AG04449 (cell line): ENCODE measurements around the gene CBX6.

Source experiments
- CTCF ChIA-PET: fragments of 350-600 bp; formaldehyde crosslinking; extraction: SDS; loops from one replicate; lab custom pipeline; 2021; ENCODE audit warnings: antibody characterized with exemption; lab: Yijun Ruan, JAX
- POLR2A ChIA-PET: fragments of 400-600, 350-600 bp; formaldehyde crosslinking; extraction: SDS; loops from one replicate; lab custom pipeline; 2020; ENCODE audit warnings: antibody characterized with exemption, inconsistent platforms; lab: Yijun Ruan, JAX
- DNase-seq: peaks from one replicate; pipeline ENCODE4 v3.0.0-alpha.2; 2010; ENCODE audit warnings: low read depth, low spot score
- H3K4me3 ChIP-seq: 2 replicates; pipeline ENCODE4 v1.5.1; 2011; ENCODE audit warnings: low read depth, mild to moderate bottlenecking, control low read depth, low read length
- CTCF ChIP-seq: IDR thresholded peaks from one replicate; pipeline ENCODE4 v1.5.1; 2011; ENCODE audit warnings: mild to moderate bottlenecking, moderate library complexity, low read length, control low read depth, inconsistent platforms; ENCODE audit not compliant: insufficient read depth; ENCODE audit errors: missing control alignments

CBX6 gene

GRCh38 chr22:38871360-38872171 is 450 bp downstream of the CBX6 start:
- CTCF ChIA-PET: interaction anchor here (0.6 to 8.6 kb wide), 22 partner anchors 9 to 281 kb away, joined by 3 to 238 read pairs (median 13); partner anchors contain the start of genes APOBEC3B, APOBEC3C, CBX7 and NPTXR

GRCh38 chr22:38870791-38871359 is 1.1 kb downstream of the CBX6 start:
- ChIA-PET CTCF (interaction anchor here (0.6 to 8.6 kb wide), 39 partner anchors 10 to 281 kb away, joined by 3 to 238 read pairs (median 6); partner anchors contain the start of genes APOBEC3B, APOBEC3C, APOBEC3D and CBX7), POLR2A (interaction anchor here (1.1 to 1.2 kb wide), 2 partner anchors 102 to 449 kb away, joined by 3 read pairs; partner anchors contain the start of gene RPL3)
- H3K4me3 ChIP-seq: peak overlapping the region; percentile 75
- no peak for DNase-seq
- TF ChIP-seq CTCF: no peak

More at GRCh38 chr22:38871360-38872171, 450 bp downstream of the CBX6 start:
- peak overlapping the region; percentile 75 for H3K4me3 ChIP-seq
- DNase-seq: no peak
- POLR2A ChIA-PET: interaction anchor here (1.0 to 1.2 kb wide), 3 partner anchors 10 to 448 kb away, joined by 3 read pairs; partner anchors contain the start of gene RPL3
- no peak for TF ChIP-seq CTCF

GRCh38 chr22:38870312-38870741 is 1.7 kb downstream of the CBX6 start:
- no peak for DNase-seq
- H3K4me3 ChIP-seq: peak overlapping the region; percentile 75
- TF ChIP-seq CTCF: peak; percentile 95
- ChIA-PET CTCF (interaction anchor here (0.6 to 8.6 kb wide), 57 partner anchors 10 to 1151 kb away, joined by 3 to 238 read pairs (median 5); partner anchors contain the start of genes APOBEC3B, APOBEC3C, APOBEC3D and NPTXR), POLR2A (no interaction called here)

- no peak for TF ChIP-seq CTCF
- no peak for DNase-seq
- ChIA-PET CTCF (interaction anchor here (0.6 to 8.6 kb wide), 59 partner anchors 11 to 1152 kb away, joined by 3 to 238 read pairs (median 5); partner anchors contain the start of genes APOBEC3B, APOBEC3C, APOBEC3D and NPTXR), POLR2A (no interaction called here)
- no peak overlapping the region for H3K4me3 ChIP-seq
Measured at GRCh38 chr22:38869663-38870062, 2.4 kb downstream of the CBX6 start.

GRCh38 chr22:38868886-38869381 is 3.1 kb downstream of the CBX6 start:
- TF ChIP-seq CTCF: peak; percentile 92
- no peak overlapping the region for H3K4me3 ChIP-seq
- DNase-seq: no peak
- CTCF ChIA-PET: interaction anchor here (0.7 to 8.6 kb wide), 42 partner anchors 12 to 1153 kb away, joined by 3 to 238 read pairs (median 6); partner anchors contain the start of genes APOBEC3B, APOBEC3C, APOBEC3D and NPTXR
- POLR2A ChIA-PET: no interaction called here
